HCT116 (cell line): ENCODE results near the gene COX5B. TPM values are rescaled to one million over a fixed set of nuclear protein-coding genes. Genes with fewer than 3 reads are reported as not detected.

Experiments
- ATAC-seq: fragments of 200-7000 bp; cut with Tn5 transposase; 2 replicates; pipeline ENCODE4 v1.9.1; 2020; ENCODE audit warnings: mild to moderate bottlenecking, moderate library complexity
- BruUV-seq: library from RNA; stranded (reverse); fragments of 400-500 nt; replicated peaks from 2 replicates; lab custom pipeline; 2021; lab: Mats Ljungman, UMichigan
- CTCF ChIA-PET: fragments of 300-600 bp; sonication (Branson Sonifier 250); formaldehyde crosslinking; loops from one replicate; lab custom pipeline; 2021; ENCODE audit warnings: antibody characterized with exemption; lab: Charles Lee
- POLR2A ChIA-PET: fragments of 300-600, 350-600 bp; sonication (Branson Sonifier 250); formaldehyde crosslinking; loops from one replicate; lab custom pipeline; 2021; ENCODE audit warnings: antibody characterized with exemption; lab: Charles Lee
- RAD21 ChIA-PET, 2 experiments: fragments of 300-600 bp; sonication (Branson Sonifier 250); formaldehyde crosslinking; loops; one replicate each; lab custom pipeline; 2023; ENCODE audit warnings: low total read pairs in 2 of 2; ENCODE audit not compliant: uncharacterized antibody in 2 of 2, unreplicated experiment in 2 of 2, low non-redundant PET in 1 of 2; lab: Charles Lee
- DNase-seq: peaks from one replicate; pipeline ENCODE4 v3.0.0-alpha.2; 2010; ENCODE audit warnings: low read depth, low spot score
- H2AFZ ChIP-seq: fragments of 200-600 bp; shearing (Covaris generic), sonication (generic); 2 replicates; pipeline ENCODE4 v1.6.1; 2017; ENCODE audit warnings: low read depth, mixed run types, mixed read lengths, antibody characterized with exemption, low read length; ENCODE audit not compliant: poor library complexity, severe bottlenecking
- H3K27ac ChIP-seq: 2 replicates; pipeline ENCODE4 v1.5.1; 2012; ENCODE audit warnings: low read depth, low read length
- H3K27me3 ChIP-seq: fragments of 200-600 bp; sonication (generic); 2 replicates; pipeline ENCODE4 v1.6.1; 2016; ENCODE audit warnings: mixed run types, low read length, mixed read lengths; ENCODE audit not compliant: insufficient read depth
- H3K36me3 ChIP-seq, 2 experiments: fragments of 200-500 bp in 1 of 2; fragments of 200-600 bp in 1 of 2; sonication (Bioruptor generic) in 1 of 2; sonication (generic) in 1 of 2; 2 replicates each; pipeline versions ENCODE4 v1.5.1 to v1.6.1; 2014 to 2016; ENCODE audit warnings: low read length in 2 of 2, inconsistent platforms in 1 of 2, mixed read lengths in 1 of 2, mixed run types in 1 of 2; ENCODE audit not compliant: insufficient read depth in 2 of 2, control insufficient read depth in 1 of 2
- H3K4me1 ChIP-seq, 2 experiments: fragments of 200-600 bp in 1 of 2; sonication (generic) in 1 of 2; 2 replicates each; pipeline versions ENCODE4 v1.5.1 to v1.6.1; 2012 to 2017; ENCODE audit warnings: low read length in 2 of 2, inconsistent platforms in 1 of 2, mild to moderate bottlenecking in 1 of 2, mixed read lengths in 1 of 2, mixed run types in 1 of 2, moderate library complexity in 1 of 2; ENCODE audit not compliant: insufficient read depth in 2 of 2, control insufficient read depth in 1 of 2
- H3K4me2 ChIP-seq: fragments of 200-600 bp; sonication (generic); 2 replicates; pipeline ENCODE4 v1.6.1; 2017; ENCODE audit warnings: mixed run types, low read length, mixed read lengths
- H3K4me3 ChIP-seq, 2 experiments: fragments of 200-600 bp in 1 of 2; sonication (generic) in 1 of 2; replicated peaks in 1 of 2; 2 replicates each; pipeline ENCODE4 v1.5.1; 2011 to 2016; ENCODE audit warnings: low read length in 2 of 2, control low read depth in 1 of 2, low read depth in 1 of 2, mild to moderate bottlenecking in 1 of 2, mixed read lengths in 1 of 2, mixed run types in 1 of 2
- H3K79me2 ChIP-seq: fragments of 200-600 bp; sonication (generic); 2 replicates; pipeline ENCODE4 v1.6.1; 2017; ENCODE audit warnings: mild to moderate bottlenecking, mixed run types, low read length, moderate library complexity, mixed read lengths; ENCODE audit not compliant: insufficient read depth
- H3K9ac ChIP-seq: fragments of 200-600 bp; sonication (generic); 2 replicates; pipeline ENCODE4 v1.6.1; 2016; ENCODE audit warnings: low read length, mixed read lengths
- H3K9me2 ChIP-seq: fragments of 200-600 bp; sonication (generic), shearing (Covaris generic); 2 replicates; pipeline ENCODE4 v1.6.1; 2017; ENCODE audit warnings: mixed run types, mild to moderate bottlenecking, moderate library complexity; ENCODE audit not compliant: insufficient read depth
- H3K9me3 ChIP-seq, 2 experiments: fragments of 200-500 bp in 1 of 2; fragments of 200-600 bp in 1 of 2; sonication (Bioruptor generic) in 1 of 2; sonication (generic) in 1 of 2; 2 replicates each; pipeline ENCODE4 v1.6.1; 2014 to 2017; ENCODE audit warnings: low read length in 2 of 2, mixed read lengths in 2 of 2, inconsistent platforms in 1 of 2, low read depth in 1 of 2, mild to moderate bottlenecking in 1 of 2, mixed run types in 1 of 2, moderate library complexity in 1 of 2; ENCODE audit not compliant: control insufficient read depth in 1 of 2, insufficient read depth in 1 of 2
- H4K20me1 ChIP-seq: fragments of 200-600 bp; sonication (generic), shearing (Covaris generic); 2 replicates; pipeline ENCODE4 v1.6.1; 2017; ENCODE audit warnings: mixed run types, mild to moderate bottlenecking, moderate library complexity; ENCODE audit not compliant: insufficient read depth
- CEBPB ChIP-seq: IDR thresholded peaks from 2 replicates; pipeline ENCODE4 v1.6.1; 2012; ENCODE audit warnings: low read depth
- EGR1 ChIP-seq: IDR thresholded peaks from 2 replicates; pipeline ENCODE4 v1.6.1; 2012; ENCODE audit warnings: low read depth
- ELF1 ChIP-seq: IDR thresholded peaks from 2 replicates; pipeline ENCODE4 v1.6.1; 2012; ENCODE audit warnings: low read depth, borderline replicate concordance
- EZH2 ChIP-seq: fragments of 200-600 bp; sonication (generic); IDR thresholded peaks from 2 replicates; pipeline ENCODE4 v1.6.1; 2017; ENCODE audit warnings: antibody characterized with exemption, mixed run types
- EZH2phosphoT487 ChIP-seq: fragments of 200-600 bp; IDR thresholded peaks from 2 replicates; pipeline ENCODE4 v1.6.1; 2018; ENCODE audit warnings: antibody characterized with exemption, borderline replicate concordance
- JUND ChIP-seq: IDR thresholded peaks from 2 replicates; pipeline ENCODE4 v1.6.1; 2012
- MAX ChIP-seq: IDR thresholded peaks from 2 replicates; pipeline ENCODE4 v1.6.1; 2012
- SIN3A ChIP-seq: IDR thresholded peaks from 2 replicates; pipeline ENCODE4 v1.6.1; 2012; ENCODE audit warnings: low read depth
- SP1 ChIP-seq: IDR thresholded peaks from 2 replicates; pipeline ENCODE4 v1.6.1; 2012; ENCODE audit warnings: low read depth
- SRF ChIP-seq: IDR thresholded peaks from 2 replicates; pipeline ENCODE4 v1.6.1; 2012; ENCODE audit warnings: low read depth
- TCF7L2 ChIP-seq: IDR thresholded peaks from 2 replicates; pipeline ENCODE4 v1.7.0; 2011; ENCODE audit warnings: borderline replicate concordance, inconsistent platforms; ENCODE audit not compliant: insufficient read depth, insufficient read length; ENCODE audit errors: extremely low read depth
- YY1 ChIP-seq: IDR thresholded peaks from 2 replicates; pipeline ENCODE4 v1.6.1; 2011; ENCODE audit warnings: low read length, low read depth, moderate library complexity, mild to moderate bottlenecking; ENCODE audit not compliant: insufficient replicate concordance; ENCODE audit errors: extremely low read depth
- ZNF274 ChIP-seq: fragments of 200-500 bp; sonication (Bioruptor generic); IDR thresholded peaks from 2 replicates; pipeline ENCODE4 v1.6.1; 2014; ENCODE audit warnings: mild to moderate bottlenecking, low read depth, low read length, inconsistent platforms
- intact Hi-C: fragments of 100-400 bp; cut with micrococcal nuclease; formaldehyde crosslinking; loops from 2 replicates; pipeline ENCODE4 v1.10.0; 2022
- total RNA-seq: library from RNA; stranded (reverse); gene quantifications from one replicate; pipeline ENCODE4 v1.2.1, GENCODE V29; 2021; ENCODE audit not compliant: unreplicated experiment
- TF ChIP-seq, protein P1 (sequence below): IDR thresholded peaks from 2 replicates; pipeline ENCODE4 v1.6.1; 2012; ENCODE audit warnings: low read depth
- TF ChIP-seq, protein P2 (sequence below), 3 experiments: fragments of 200-600 bp in 1 of 3; sonication (generic) in 1 of 3; IDR thresholded peaks in 2 of 3; conservative IDR thresholded peaks in 1 of 3; 2 replicates each; pipeline ENCODE4 v1.5.1; 2012 to 2017; ENCODE audit warnings: low read depth in 2 of 3, low read length in 2 of 3, antibody characterized with exemption in 1 of 3, borderline replicate concordance in 1 of 3, control low read depth in 1 of 3, mild to moderate bottlenecking in 1 of 3, mixed read lengths in 1 of 3, mixed run types in 1 of 3, moderate library complexity in 1 of 3; ENCODE audit not compliant: insufficient read depth in 1 of 3
- TF ChIP-seq, protein P3 (sequence below): IDR thresholded peaks from 2 replicates; pipeline ENCODE4 v1.6.1; 2012
- TF ChIP-seq, protein P4 (sequence below): IDR thresholded peaks from 2 replicates; pipeline ENCODE4 v1.6.1; 2011; ENCODE audit warnings: mild to moderate bottlenecking, low read length, moderate library complexity; ENCODE audit not compliant: insufficient replicate concordance; ENCODE audit errors: extremely low read depth

The COX5B gene
- total RNA-seq, 1 experiment from 2014 or later: 283 TPM

DNA sequence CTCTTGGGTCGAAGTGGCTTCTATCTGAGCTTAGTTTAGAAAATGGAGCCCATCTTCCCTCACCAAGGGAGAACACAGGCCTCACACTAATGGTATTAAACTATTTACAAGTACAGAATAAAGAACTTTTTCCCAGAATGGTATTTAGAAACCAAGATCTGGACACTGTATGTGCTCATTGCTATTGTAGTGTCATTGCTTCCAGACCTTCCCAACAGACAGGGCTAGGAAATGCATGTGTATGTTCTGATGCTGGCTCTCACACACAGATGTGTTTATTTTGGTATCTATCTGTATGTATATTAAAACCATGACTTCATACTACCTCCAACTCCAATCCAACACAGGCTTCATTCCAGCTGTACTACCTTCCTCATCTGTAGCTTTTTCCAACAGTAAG, 8.0 kb downstream of the COX5B start:
- BruUV-seq: no TSS peak
- Histone ChIP-seq H3K27me3 (no peaks in the 10 kb centered on the region), H3K9me2 (no peaks in the 10 kb centered on the region), H4K20me1 (no peaks in the 10 kb centered on the region), H3K79me2 (no peaks in the 10 kb centered on the region), H3K4me3 (no peak overlapping the region), H3K4me2 (no peak overlapping the region), H2AFZ (no peak overlapping the region), H3K36me3 (peaks cover 4 to 7% of the 10 kb centered on the region in 2 experiments; a peak in 3 of 4 replicates), H3K9me3 (no peaks in the 10 kb centered on the region), H3K4me1 (no peaks in the 10 kb centered on the region; a peak in 1 of 4 replicates), H3K9ac (no peak overlapping the region), H3K27ac (no peak overlapping the region)
- intact Hi-C loops: no loop called here
- ChIA-PET POLR2A (interaction anchor here (1.0 kb wide), 1 partner anchor 10 kb away, joined by 5 read pairs; the partner anchor contains the start of gene ACTR1B), CTCF (no interaction called here), RAD21 (no interaction called here)
- ATAC-seq (no peak), DNase-seq (no peak)
- no peak for TF ChIP-seq JUND
- TF ChIP-seq SRF: no peak
- no peak for TF ChIP-seq ZNF274
- TF ChIP-seq, protein P1, sequence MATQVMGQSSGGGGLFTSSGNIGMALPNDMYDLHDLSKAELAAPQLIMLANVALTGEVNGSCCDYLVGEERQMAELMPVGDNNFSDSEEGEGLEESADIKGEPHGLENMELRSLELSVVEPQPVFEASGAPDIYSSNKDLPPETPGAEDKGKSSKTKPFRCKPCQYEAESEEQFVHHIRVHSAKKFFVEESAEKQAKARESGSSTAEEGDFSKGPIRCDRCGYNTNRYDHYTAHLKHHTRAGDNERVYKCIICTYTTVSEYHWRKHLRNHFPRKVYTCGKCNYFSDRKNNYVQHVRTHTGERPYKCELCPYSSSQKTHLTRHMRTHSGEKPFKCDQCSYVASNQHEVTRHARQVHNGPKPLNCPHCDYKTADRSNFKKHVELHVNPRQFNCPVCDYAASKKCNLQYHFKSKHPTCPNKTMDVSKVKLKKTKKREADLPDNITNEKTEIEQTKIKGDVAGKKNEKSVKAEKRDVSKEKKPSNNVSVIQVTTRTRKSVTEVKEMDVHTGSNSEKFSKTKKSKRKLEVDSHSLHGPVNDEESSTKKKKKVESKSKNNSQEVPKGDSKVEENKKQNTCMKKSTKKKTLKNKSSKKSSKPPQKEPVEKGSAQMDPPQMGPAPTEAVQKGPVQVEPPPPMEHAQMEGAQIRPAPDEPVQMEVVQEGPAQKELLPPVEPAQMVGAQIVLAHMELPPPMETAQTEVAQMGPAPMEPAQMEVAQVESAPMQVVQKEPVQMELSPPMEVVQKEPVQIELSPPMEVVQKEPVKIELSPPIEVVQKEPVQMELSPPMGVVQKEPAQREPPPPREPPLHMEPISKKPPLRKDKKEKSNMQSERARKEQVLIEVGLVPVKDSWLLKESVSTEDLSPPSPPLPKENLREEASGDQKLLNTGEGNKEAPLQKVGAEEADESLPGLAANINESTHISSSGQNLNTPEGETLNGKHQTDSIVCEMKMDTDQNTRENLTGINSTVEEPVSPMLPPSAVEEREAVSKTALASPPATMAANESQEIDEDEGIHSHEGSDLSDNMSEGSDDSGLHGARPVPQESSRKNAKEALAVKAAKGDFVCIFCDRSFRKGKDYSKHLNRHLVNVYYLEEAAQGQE: no peak
- no peak for TF ChIP-seq SIN3A
- TF ChIP-seq, protein P2, sequence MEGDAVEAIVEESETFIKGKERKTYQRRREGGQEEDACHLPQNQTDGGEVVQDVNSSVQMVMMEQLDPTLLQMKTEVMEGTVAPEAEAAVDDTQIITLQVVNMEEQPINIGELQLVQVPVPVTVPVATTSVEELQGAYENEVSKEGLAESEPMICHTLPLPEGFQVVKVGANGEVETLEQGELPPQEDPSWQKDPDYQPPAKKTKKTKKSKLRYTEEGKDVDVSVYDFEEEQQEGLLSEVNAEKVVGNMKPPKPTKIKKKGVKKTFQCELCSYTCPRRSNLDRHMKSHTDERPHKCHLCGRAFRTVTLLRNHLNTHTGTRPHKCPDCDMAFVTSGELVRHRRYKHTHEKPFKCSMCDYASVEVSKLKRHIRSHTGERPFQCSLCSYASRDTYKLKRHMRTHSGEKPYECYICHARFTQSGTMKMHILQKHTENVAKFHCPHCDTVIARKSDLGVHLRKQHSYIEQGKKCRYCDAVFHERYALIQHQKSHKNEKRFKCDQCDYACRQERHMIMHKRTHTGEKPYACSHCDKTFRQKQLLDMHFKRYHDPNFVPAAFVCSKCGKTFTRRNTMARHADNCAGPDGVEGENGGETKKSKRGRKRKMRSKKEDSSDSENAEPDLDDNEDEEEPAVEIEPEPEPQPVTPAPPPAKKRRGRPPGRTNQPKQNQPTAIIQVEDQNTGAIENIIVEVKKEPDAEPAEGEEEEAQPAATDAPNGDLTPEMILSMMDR (IDR thresholded peaks at IDR 0.05 in 2 of 3, conservative IDR thresholded peaks at IDR 0.05 in 1 of 3; ENCODE audit: borderline replicate concordance in 1 of 3, insufficient read depth in 1 of 3, low read depth in 2 of 3, low read length in 2 of 3): no peak
- TF ChIP-seq SP1: no peak
- TF ChIP-seq MAX: no peak
- TF ChIP-seq CEBPB: no peak
- no peak for TF ChIP-seq YY1
- TF ChIP-seq, protein P3, sequence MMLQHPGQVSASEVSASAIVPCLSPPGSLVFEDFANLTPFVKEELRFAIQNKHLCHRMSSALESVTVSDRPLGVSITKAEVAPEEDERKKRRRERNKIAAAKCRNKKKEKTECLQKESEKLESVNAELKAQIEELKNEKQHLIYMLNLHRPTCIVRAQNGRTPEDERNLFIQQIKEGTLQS: no peak
- no peak for TF ChIP-seq TCF7L2
- no peak for TF ChIP-seq EGR1
- no peak for TF ChIP-seq ELF1
- no peak for TF ChIP-seq EZH2phosphoT487
- no peak for TF ChIP-seq EZH2
- TF ChIP-seq, protein P4, sequence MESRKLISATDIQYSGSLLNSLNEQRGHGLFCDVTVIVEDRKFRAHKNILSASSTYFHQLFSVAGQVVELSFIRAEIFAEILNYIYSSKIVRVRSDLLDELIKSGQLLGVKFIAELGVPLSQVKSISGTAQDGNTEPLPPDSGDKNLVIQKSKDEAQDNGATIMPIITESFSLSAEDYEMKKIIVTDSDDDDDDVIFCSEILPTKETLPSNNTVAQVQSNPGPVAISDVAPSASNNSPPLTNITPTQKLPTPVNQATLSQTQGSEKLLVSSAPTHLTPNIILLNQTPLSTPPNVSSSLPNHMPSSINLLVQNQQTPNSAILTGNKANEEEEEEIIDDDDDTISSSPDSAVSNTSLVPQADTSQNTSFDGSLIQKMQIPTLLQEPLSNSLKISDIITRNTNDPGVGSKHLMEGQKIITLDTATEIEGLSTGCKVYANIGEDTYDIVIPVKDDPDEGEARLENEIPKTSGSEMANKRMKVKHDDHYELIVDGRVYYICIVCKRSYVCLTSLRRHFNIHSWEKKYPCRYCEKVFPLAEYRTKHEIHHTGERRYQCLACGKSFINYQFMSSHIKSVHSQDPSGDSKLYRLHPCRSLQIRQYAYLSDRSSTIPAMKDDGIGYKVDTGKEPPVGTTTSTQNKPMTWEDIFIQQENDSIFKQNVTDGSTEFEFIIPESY: no peak
